Measurements from ENCODE around the gene MTCL1. TPM values are rescaled to one million over a fixed set of nuclear protein-coding genes. Genes with fewer than 3 reads are reported as not detected.

MTCL1 gene
- total and polyA plus RNA-seq, 2 of the 8 experiments (the other 6 are each of a cell fraction or from before 2014, with no cell fraction given), result 16.6 to 60.8 TPM

GRCh38 chr18:8881103-8881502 lies 175.7 kb downstream of the MTCL1 start:
- H3K4me1 ChIP-seq (replicated peaks in 1 of 4; ENCODE audit: control insufficient read depth in 3 of 4, insufficient read depth in 4 of 4, low read length in 3 of 4), result no peaks in the 10 kb centered on the region
- H3K56ac ChIP-seq (replicated peaks; ENCODE audit: insufficient read length, low read depth, low read length), result no peak overlapping the region
- no peak overlapping the region for H3K27ac ChIP-seq (ENCODE audit: low read depth, low read length)
- 75% methylated on average over 1 of the region's 1 CpG; no CpG with 5 or more reads in 1 of the 2 experiments for WGBS, 2 experiments (ENCODE audit: extremely low coverage in 1 of 2, insufficient coverage in 1 of 2, insufficient read length in 1 of 2, insufficient replicate concordance in 2 of 2, low coverage in 1 of 2, low lambda C conversion rate in 2 of 2, missing lambda C conversion rate in 1 of 2)
- H4K20me1 ChIP-seq (replicated peaks in 1 of 2; ENCODE audit: control insufficient read depth in 1 of 2, insufficient read depth in 2 of 2, low read length in 2 of 2), result no peaks in the 10 kb centered on the region
- ChIA-PET CTCF (ENCODE audit: partially characterized antibody) (interaction anchor here (0.5 to 1.8 kb wide), 5 partner anchors 18 to 194 kb away, joined by 3 to 14 read pairs (median 3); no protein-coding TSS in a partner anchor), POLR2A (ENCODE audit: partially characterized antibody) (no interaction called here)
- no peaks in the 10 kb centered on the region for H3K79me2 ChIP-seq (ENCODE audit: control insufficient read depth in 1 of 2, insufficient read depth in 2 of 2, low read length in 2 of 2)
- H3K79me1 ChIP-seq (ENCODE audit: low read depth, low read length), result no peaks in the 10 kb centered on the region
- H3K4me3 ChIP-seq (ENCODE audit: extremely low read depth in 1 of 4, insufficient read depth in 2 of 4, low read depth in 3 of 4, low read length in 4 of 4), result no peak overlapping the region
- H2BK20ac ChIP-seq (ENCODE audit: low read length), result no peak overlapping the region
- H2BK12ac ChIP-seq (ENCODE audit: low read depth, low read length), result no peak overlapping the region
- H3K9me3 ChIP-seq (ENCODE audit: insufficient read depth in 2 of 2, low read depth in 1 of 2, low read length in 1 of 2), result peaks cover 9 to 17% of the 10 kb centered on the region in 2 experiments
- no peak for FAIRE-seq
- H3K4ac ChIP-seq (replicated peaks; ENCODE audit: insufficient read length, low read depth, low read length), result no peak overlapping the region
- H3K4me2 ChIP-seq (ENCODE audit: insufficient read depth in 1 of 2, low read depth in 2 of 2, low read length in 2 of 2), result no peak overlapping the region
- no peak for TF ChIP-seq SP4 (IDR thresholded peaks at IDR 0.05; ENCODE audit: low read length)
- TF ChIP-seq HDAC2 (IDR thresholded peaks at IDR 0.05; ENCODE audit: borderline replicate concordance in 1 of 2, low read depth in 2 of 2, low read length in 2 of 2), result no peak
- TF ChIP-seq RAD21 (IDR thresholded peaks at IDR 0.05 in 1 of 2, conservative IDR thresholded peaks at IDR 0.05 in 1 of 2; ENCODE audit: low read depth in 2 of 2, low read length in 2 of 2), result no peak
- no peak for TF ChIP-seq POU5F1 (IDR thresholded peaks at IDR 0.05; ENCODE audit: low read depth, low read length)
- TF ChIP-seq SAP30 (IDR thresholded peaks at IDR 0.05; ENCODE audit: insufficient read depth, insufficient replicate concordance, low read length), result no peak
- no peak overlapping the region for H3K14ac ChIP-seq (ENCODE audit: insufficient read length)
- H4K91ac ChIP-seq (replicated peaks; ENCODE audit: insufficient read length, low read length), result no peak overlapping the region
- no peak overlapping the region for H2BK120ac ChIP-seq (replicated peaks; ENCODE audit: low read depth, low read length)
- H2AK5ac ChIP-seq (ENCODE audit: low read depth, low read length), result no peak overlapping the region
- no peak overlapping the region for H3K9ac ChIP-seq (replicated peaks in 1 of 4; ENCODE audit: extremely low read depth in 1 of 4, low read depth in 3 of 4, low read length in 3 of 4)
- no peak for DNase-seq (ENCODE audit: low read depth in 1 of 2, low spot score in 2 of 2)
- peaks cover 0 to 3% (median 0%) of the 10 kb centered on the region in 4 experiments; a peak in 1 of 8 replicates for H3K36me3 ChIP-seq (ENCODE audit: control insufficient read depth in 2 of 4, insufficient read depth in 4 of 4, low read length in 3 of 4)
- no peak overlapping the region for H3K23ac ChIP-seq (ENCODE audit: insufficient read length)
- no peak overlapping the region for H4K8ac ChIP-seq (ENCODE audit: extremely low read depth, insufficient read depth, low read length)
- no peak overlapping the region for H2BK5ac ChIP-seq (ENCODE audit: low read depth, low read length)
- H3K18ac ChIP-seq (ENCODE audit: extremely low read depth, low read length), result no peak overlapping the region
- H2AFZ ChIP-seq (ENCODE audit: low read length), result no peak overlapping the region
- H2BK15ac ChIP-seq (ENCODE audit: low read length), result no peak overlapping the region
- no peak overlapping the region for H4K5ac ChIP-seq (ENCODE audit: insufficient read length, low read depth, low read length)
- no peaks in the 10 kb centered on the region for H3K27me3 ChIP-seq (replicated peaks in 1 of 4; ENCODE audit: control insufficient read depth in 3 of 4, extremely low read depth in 1 of 4, insufficient read depth in 3 of 4, low read length in 3 of 4)
- H3K23me2 ChIP-seq (ENCODE audit: low read depth, low read length), result no peaks in the 10 kb centered on the region; the same call in 1 of the 2 replicates
